Esophagus muscularis mucosa (tissue), 4 donors: ENCODE results near the gene ANKRD65. TPM values are rescaled to one million over a fixed set of nuclear protein-coding genes. Genes with fewer than 3 reads are reported as not detected.
"Not testable (repeated sequence)": the region's sequence is repeated elsewhere in the genome, so short reads cannot be mapped to it uniquely, and the experiment has no call there.

Source experiments
- DNase-seq: peaks from one replicate; pipeline ENCODE4 v3.0.0-alpha.2; 2017; ENCODE audit errors: extremely low spot score
- H3K27ac ChIP-seq, 4 donors: fragments of 200-600 bp; sonication (generic); replicated peaks in 1 of 4; 1 replicate in 3 of 4; 2 replicates in 1 of 4; pipeline ENCODE4 v1.5.1; 2016 to 2019; ENCODE audit warnings: mild to moderate bottlenecking in 1 of 4
- H3K27me3 ChIP-seq, 4 donors: fragments of 200-600 bp; sonication (generic); one replicate each; pipeline versions ENCODE4 v1.5.1 to v1.6.0; 2016 to 2019
- H3K36me3 ChIP-seq, 4 donors: fragments of 200-600 bp; sonication (generic); one replicate each; pipeline ENCODE4 v1.5.1; 2016 to 2019
- H3K4me1 ChIP-seq, 4 donors: fragments of 200-600 bp; sonication (generic); one replicate each; pipeline ENCODE4 v1.5.1; 2016 to 2019
- H3K4me3 ChIP-seq, 4 donors: fragments of 200-600 bp; sonication (generic); 1 replicate in 2 of 4; 2 replicates in 2 of 4; pipeline ENCODE4 v1.5.1; 2016 to 2019; ENCODE audit warnings: mild to moderate bottlenecking in 4 of 4, moderate library complexity in 1 of 4
- H3K9me3 ChIP-seq, 4 donors: fragments of 200-600 bp; sonication (generic); 1 replicate in 3 of 4; 2 replicates in 1 of 4; pipeline ENCODE4 v1.5.1; 2016 to 2019
- CTCF ChIP-seq, 3 experiments: fragments of 200-600 bp in 2 of 3; fragments of 450-650 bp in 1 of 3; sonication (generic) in 2 of 3; IDR thresholded peaks; one replicate each; pipeline ENCODE4 v1.5.1; 2017 to 2019; ENCODE audit warnings: antibody characterized with exemption in 3 of 3, mild to moderate bottlenecking in 2 of 3, moderate library complexity in 1 of 3
- EP300 ChIP-seq: sonication (generic); formaldehyde crosslinking; IDR thresholded peaks from one replicate; pipeline ENCODE4 v1.6.1; 2017; ENCODE audit warnings: antibody characterized with exemption
- POLR2A ChIP-seq: fragments of 450-650 bp; IDR thresholded peaks from one replicate; pipeline ENCODE4 v1.6.1; 2017; ENCODE audit warnings: antibody characterized with exemption, moderate library complexity, mild to moderate bottlenecking, low read depth
- POLR2AphosphoS5 ChIP-seq, 2 donors: sonication (generic); formaldehyde crosslinking; IDR thresholded peaks; one replicate each; pipeline ENCODE4 v1.6.1; 2017; ENCODE audit warnings: antibody characterized with exemption in 2 of 2
- WGBS: methylation state at CpG from one replicate; pipeline ENCODE4 v1.1.5; 2018; 5-methylcytosine and 5-hydroxymethylcytosine counted together
- intact Hi-C: fragments of 100-400 bp; cut with DNase I; formaldehyde crosslinking; loops from one replicate; pipeline ENCODE4 v1.15.1; 2023
- total RNA-seq, 4 donors: library from RNA; depleted of rRNA; stranded (reverse); fragments of >200 nt; gene quantifications; one replicate each; pipeline versions ENCODE4 v1.1.0 to v1.2.1, GENCODE V29; 2016

Gene ANKRD65
- total RNA-seq, 4 donors from 2014 or later, result 8.1 to 19.2 (median 9.8) TPM

GRCh38 chr1:1431845-1432273 is 10.8 kb upstream of the ANKRD65 start:
- H3K9me3 ChIP-seq, result no peaks in the 10 kb centered on the region
- no peak for TF ChIP-seq CTCF (IDR thresholded peaks at IDR 0.05)
- TF ChIP-seq POLR2AphosphoS5 (IDR thresholded peaks at IDR 0.05), result peak; percentile 10 to 25
- H3K27ac ChIP-seq, result peak overlapping the region; percentile 96 to 98 (median 97)
- H3K4me3 ChIP-seq, result peak overlapping the region in 3 of 4 donors; percentile 18 to 70 (median 67)
- H3K36me3 ChIP-seq, result no peaks in the 10 kb centered on the region
- 40% methylated on average over 1 of the region's 5 CpGs for WGBS
- no peak for DNase-seq
- intact Hi-C loops, result no loop called here
- peaks cover 84 to 99% (median 94%) of the 10 kb centered on the region in 4 donors for H3K4me1 ChIP-seq
- no peaks in the 10 kb centered on the region for H3K27me3 ChIP-seq

- no peaks in the 10 kb centered on the region for H3K27me3 ChIP-seq
- peak overlapping the region; percentile 32 to 67 (median 39) for H3K4me3 ChIP-seq
- peak overlapping the region; percentile 96 to 98 (median 97) for H3K27ac ChIP-seq
- no peaks in the 10 kb centered on the region for H3K36me3 ChIP-seq
- no peak for TF ChIP-seq EP300
- TF ChIP-seq POLR2A, result no peak
- no peak for TF ChIP-seq POLR2AphosphoS5 (IDR thresholded peaks at IDR 0.05)
- no peak for TF ChIP-seq CTCF (IDR thresholded peaks at IDR 0.05)
- intact Hi-C loops, result no loop called here
- WGBS, result 34% methylated on average over 9 of the region's 18 CpGs
- H3K9me3 ChIP-seq, result no peaks in the 10 kb centered on the region
- no peak for DNase-seq
- peaks cover 79 to 99% (median 93%) of the 10 kb centered on the region in 4 donors for H3K4me1 ChIP-seq
Measured at GRCh38 chr1:1430992-1431844, 10.1 kb upstream of the ANKRD65 start.

- Histone ChIP-seq H3K27ac (peak overlapping the region; percentile 96 to 98 (median 97)), H3K27me3 (no peaks in the 10 kb centered on the region), H3K4me3 (peak overlapping the region; percentile 32 to 67 (median 39)), H3K36me3 (no peaks in the 10 kb centered on the region), H3K4me1 (peaks cover 73 to 97% (median 87%) of the 10 kb centered on the region in 4 donors), H3K9me3 (no peaks in the 10 kb centered on the region)
- no peak for DNase-seq
- intact Hi-C loops, result no loop called here
- 13% methylated on average over 21 of the region's 35 CpGs for WGBS
- TF ChIP-seq EP300, result no peak
- TF ChIP-seq CTCF (IDR thresholded peaks at IDR 0.05), result peak; percentile 8 to 37 (median 26)
- TF ChIP-seq POLR2AphosphoS5 (IDR thresholded peaks at IDR 0.05), result peak; percentile 61 to 78
Measured at GRCh38 chr1:1430114-1430982, 9.3 kb upstream of the ANKRD65 start.

GRCh38 chr1:1429671-1430073 is 8.6 kb upstream of the ANKRD65 start:
- H3K4me1 ChIP-seq, result peaks cover 66 to 91% (median 80%) of the 10 kb centered on the region in 4 donors

GRCh38 chr1:1428967-1429366 is 7.9 kb upstream of the ANKRD65 start:
- DNase-seq, H3K4me3 ChIP-seq, H3K27me3 ChIP-seq, H3K36me3 ChIP-seq, intact Hi-C loops, H3K9me3 ChIP-seq: not testable (repeated sequence)
- Histone ChIP-seq H3K27ac (peak overlapping the region; percentile 96 to 98 (median 97)), H3K4me1 (peaks cover 59 to 84% (median 73%) of the 10 kb centered on the region in 4 donors)
- 92% methylated on average over 6 of the region's 6 CpGs for WGBS

More at GRCh38 chr1:1429671-1430073, 8.6 kb upstream of the ANKRD65 start:
- Histone ChIP-seq H3K9me3 (no peaks in the 10 kb centered on the region), H3K27me3 (no peaks in the 10 kb centered on the region), H3K4me3 (no peak overlapping the region), H3K36me3 (no peaks in the 10 kb centered on the region), H3K27ac (peak overlapping the region; percentile 96 to 98 (median 97))
- TF ChIP-seq POLR2A (no peak), POLR2AphosphoS5 (IDR thresholded peaks at IDR 0.05) (no peak), EP300 (no peak), CTCF (IDR thresholded peaks at IDR 0.05) (no peak)
- intact Hi-C loops, result no loop called here
- 41% methylated on average over 6 of the region's 6 CpGs for WGBS
- no peak for DNase-seq
